GM12878 (cell line): ENCODE results near the gene GAR1. TPM values are rescaled to one million over a fixed set of nuclear protein-coding genes. Genes with fewer than 3 reads are reported as not detected.
A peak's percentile ranks its signal among the peaks of the same experiment; 100 is the strongest.

Source experiments
- ATAC-seq: fragments of 200-7000 bp; cut with Tn5 transposase; 3 replicates; pipeline ENCODE4 v1.9.1; 2020; ENCODE audit warnings: mild to moderate bottlenecking, moderate library complexity
- BruUV-seq: library from RNA; stranded (reverse); fragments of 400-500 nt; replicated peaks from 2 replicates; lab custom pipeline; 2021; lab: Mats Ljungman, UMichigan
- CTCF ChIA-PET: fragments of 300-600 bp; sonication (Branson Sonifier 250); formaldehyde crosslinking; extraction: SDS; loops from one replicate; lab custom pipeline; 2021; ENCODE audit warnings: inconsistent platforms; lab: Yijun Ruan, JAX
- POLR2A ChIA-PET: fragments of 350-600 bp; formaldehyde crosslinking; extraction: SDS; loops from one replicate; lab custom pipeline; 2021; ENCODE audit warnings: inconsistent platforms; lab: Charles Lee
- RAD21 ChIA-PET: fragments of 300-600 bp; sonication (Branson Sonifier 250); formaldehyde crosslinking; loops from one replicate; lab custom pipeline; 2023; ENCODE audit warnings: antibody characterized with exemption; ENCODE audit not compliant: unreplicated experiment; lab: Charles Lee
- SMC1A ChIA-PET: fragments of 300-600 bp; sonication (Branson Sonifier 250); formaldehyde crosslinking; loops from one replicate; lab custom pipeline; 2023; ENCODE audit not compliant: unreplicated experiment, uncharacterized antibody; lab: Charles Lee
- DNase-seq: peaks from one replicate; pipeline ENCODE4 v3.0.0-alpha.2; 2011; ENCODE audit warnings: low read depth, low spot score
- FAIRE-seq: peaks from 3 replicates; lab custom pipeline; 2011; peaks lifted over from hg19 to GRCh38; lab: Jason Lieb, UNC
- H2AFZ ChIP-seq: 2 replicates; pipeline ENCODE4 v1.6.0; 2011; ENCODE audit warnings: low read depth, low read length, control low read depth; ENCODE audit not compliant: control insufficient read depth
- H3K27ac ChIP-seq: 2 replicates; pipeline ENCODE4 v1.5.1; 2011; ENCODE audit warnings: control low read depth; ENCODE audit not compliant: control insufficient read depth, insufficient read depth
- H3K27me3 ChIP-seq, 2 experiments: replicated peaks in 1 of 2; 2 replicates each; pipeline versions ENCODE4 v1.6.0 to v1.6.1; 2011; ENCODE audit warnings: low read length in 1 of 2; ENCODE audit not compliant: control insufficient read depth in 2 of 2, insufficient read depth in 2 of 2
- H3K36me3 ChIP-seq, 2 experiments: 2 replicates each; pipeline ENCODE4 v1.5.1; 2011; ENCODE audit warnings: low read length in 1 of 2; ENCODE audit not compliant: control insufficient read depth in 2 of 2, insufficient read depth in 2 of 2
- H3K4me1 ChIP-seq: 2 replicates; pipeline ENCODE4 v1.6.1; 2011; ENCODE audit warnings: mild to moderate bottlenecking, low read length, moderate library complexity, mixed read lengths; ENCODE audit not compliant: control insufficient read depth, insufficient read depth
- H3K4me2 ChIP-seq: 2 replicates; pipeline ENCODE4 v1.6.0; 2011; ENCODE audit warnings: control low read depth; ENCODE audit not compliant: control insufficient read depth, insufficient read depth
- H3K4me3 ChIP-seq: fragments of 200-600 bp; sonication (generic); 2 replicates; pipeline ENCODE4 v1.5.1; 2016
- H3K79me2 ChIP-seq: 2 replicates; pipeline ENCODE4 v1.6.0; 2011; ENCODE audit warnings: low read length; ENCODE audit not compliant: control insufficient read depth, insufficient read depth
- H3K9ac ChIP-seq: 2 replicates; pipeline ENCODE4 v1.8.0; 2011; ENCODE audit warnings: low read length, control low read depth, mixed read lengths; ENCODE audit not compliant: control insufficient read depth, insufficient read depth
- H3K9me3 ChIP-seq: replicated peaks from 3 replicates; pipeline ENCODE4 v1.5.1; 2011; ENCODE audit warnings: mild to moderate bottlenecking, low read length; ENCODE audit not compliant: control insufficient read depth, insufficient read depth
- H4K20me1 ChIP-seq: 2 replicates; pipeline ENCODE4 v1.6.0; 2011; ENCODE audit not compliant: control insufficient read depth, insufficient read depth
- CHD1 ChIP-seq: IDR thresholded peaks from 2 replicates; pipeline ENCODE4 v1.6.1; 2012; ENCODE audit warnings: low read depth, low read length, improper control_type of control experiment
- EP300 ChIP-seq, 2 experiments: fragments of 150-350 bp in 1 of 2; IDR thresholded peaks; 2 replicates each; pipeline ENCODE4 v1.6.1; 2011 to 2012; ENCODE audit warnings: low read depth in 2 of 2, low read length in 2 of 2, borderline replicate concordance in 1 of 2, improper control_type of control experiment in 1 of 2, inconsistent platforms in 1 of 2; ENCODE audit not compliant: control insufficient read depth in 1 of 2
- WRNIP1 ChIP-seq: IDR thresholded peaks from 2 replicates; pipeline ENCODE4 v1.6.1; 2011; ENCODE audit warnings: low read depth, low read length, improper control_type of control experiment, borderline replicate concordance
- WGBS: methylation state at CpG from one replicate; pipeline ENCODE4 v1.1.6; 2016; ENCODE audit warnings: low lambda C conversion rate; ENCODE audit not compliant: insufficient replicate concordance, insufficient coverage; ENCODE audit errors: missing lambda C conversion rate; 5-methylcytosine and 5-hydroxymethylcytosine counted together
- in situ Hi-C: fragments of 300-500 bp; cut with MboI; formaldehyde crosslinking; loops from 9 replicates; pipeline ENCODE4 v1.14.3; 2018; ENCODE audit warnings: mixed read lengths
- intact Hi-C: fragments of 100-400 bp; cut with micrococcal nuclease; formaldehyde crosslinking; loops from one replicate; pipeline ENCODE4 v1.14.2; 2022; ENCODE audit not compliant: unreplicated experiment
- polyA plus RNA-seq, 11 experiments: library from polyadenylated mRNA; depleted of rRNA in 4 of 11; unstranded in 6 of 11; stranded (reverse) in 5 of 11; fragments of >200 nt; fragmentation: Nextera tagmentation in 4 of 11; fragmentation: Illumina TruSeq in 1 of 11; extraction: Ambion mirVana in 4 of 11; extraction: Trizol in 1 of 11; gene quantifications; 1 replicate in 1 of 11; 2 replicates in 10 of 11; pipeline versions ENCODE4 v1.2.1 to v1.2.3, GENCODE V29; 2011 to 2016; ENCODE audit warnings: inconsistent platforms in 2 of 11, missing spikeins in 2 of 11, low read depth in 1 of 11
- total RNA-seq, 4 experiments: library from RNA; depleted of rRNA in 3 of 4; stranded (reverse); fragments of >200 nt in 3 of 4; fragmentation: Illumina TruSeq in 1 of 4; extraction: Trizol in 1 of 4; gene quantifications; 2 replicates each; pipeline versions ENCODE4 v1.2.1 to v1.2.3, GENCODE V29; 2013 to 2021
- TF ChIP-seq, protein P1 (sequence below): fragments of 450-650 bp; conservative IDR thresholded peaks from 2 replicates; pipeline ENCODE4 v1.6.1; 2017; ENCODE audit warnings: mild to moderate bottlenecking, moderate library complexity

GAR1 gene
- total and polyA plus RNA-seq, 10 of the 15 experiments (the other 5 are each of a cell fraction or from before 2014, with no cell fraction given): 11.7 to 76.3 (median 29.8) TPM

DNA sequence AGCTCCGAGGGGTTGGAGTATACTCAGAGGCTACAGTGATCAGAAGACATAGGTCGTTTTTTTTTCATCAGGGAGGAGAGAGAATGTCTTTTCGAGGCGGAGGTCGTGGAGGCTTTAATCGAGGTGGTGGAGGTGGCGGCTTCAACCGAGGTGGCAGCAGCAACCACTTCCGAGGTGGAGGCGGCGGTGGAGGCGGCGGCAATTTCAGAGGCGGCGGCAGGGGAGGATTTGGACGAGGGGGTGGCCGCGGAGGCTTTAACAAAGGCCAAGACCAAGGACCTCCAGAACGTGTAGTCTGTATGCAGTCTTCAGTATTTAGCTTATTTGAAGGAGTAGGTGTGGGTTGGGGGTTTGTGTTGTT is 500 bp downstream of the GAR1 start:
- WGBS: 0% methylated on average over 19 of the region's 19 CpGs

More for the DNA sequence above, 500 bp downstream of the GAR1 start:
- Histone ChIP-seq H3K4me1 (no peaks in the 10 kb centered on the region), H3K4me2 (peak overlapping the region; percentile 80), H3K79me2 (peaks cover 27% of the 10 kb centered on the region), H4K20me1 (no peaks in the 10 kb centered on the region), H2AFZ (peak overlapping the region; percentile 97), H3K9ac (peak overlapping the region; percentile 89), H3K4me3 (peak overlapping the region; percentile 96), H3K27ac (peak overlapping the region; percentile 91), H3K9me3 (no peaks in the 10 kb centered on the region), H3K36me3 (peaks cover 0 to 2% of the 10 kb centered on the region in 2 experiments; a peak in 3 of 4 replicates), H3K27me3 (no peaks in the 10 kb centered on the region)
- no peak for TF ChIP-seq WRNIP1
- TF ChIP-seq, protein P1, sequence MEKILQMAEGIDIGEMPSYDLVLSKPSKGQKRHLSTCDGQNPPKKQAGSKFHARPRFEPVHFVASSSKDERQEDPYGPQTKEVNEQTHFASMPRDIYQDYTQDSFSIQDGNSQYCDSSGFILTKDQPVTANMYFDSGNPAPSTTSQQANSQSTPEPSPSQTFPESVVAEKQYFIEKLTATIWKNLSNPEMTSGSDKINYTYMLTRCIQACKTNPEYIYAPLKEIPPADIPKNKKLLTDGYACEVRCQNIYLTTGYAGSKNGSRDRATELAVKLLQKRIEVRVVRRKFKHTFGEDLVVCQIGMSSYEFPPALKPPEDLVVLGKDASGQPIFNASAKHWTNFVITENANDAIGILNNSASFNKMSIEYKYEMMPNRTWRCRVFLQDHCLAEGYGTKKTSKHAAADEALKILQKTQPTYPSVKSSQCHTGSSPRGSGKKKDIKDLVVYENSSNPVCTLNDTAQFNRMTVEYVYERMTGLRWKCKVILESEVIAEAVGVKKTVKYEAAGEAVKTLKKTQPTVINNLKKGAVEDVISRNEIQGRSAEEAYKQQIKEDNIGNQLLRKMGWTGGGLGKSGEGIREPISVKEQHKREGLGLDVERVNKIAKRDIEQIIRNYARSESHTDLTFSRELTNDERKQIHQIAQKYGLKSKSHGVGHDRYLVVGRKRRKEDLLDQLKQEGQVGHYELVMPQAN: 0 out of 2 replicates have a peak, but pooled peaks have one; percentile 14
- no peak for TF ChIP-seq EP300 (IDR thresholded peaks at IDR 0.05; ENCODE audit: borderline replicate concordance in 1 of 2, control insufficient read depth in 1 of 2, low read depth in 2 of 2, low read length in 2 of 2)
- TF ChIP-seq CHD1: no peak
- ChIA-PET CTCF (interaction anchor here (0.5 to 2.3 kb wide), 4 partner anchors 11 to 1822 kb away, joined by 3 to 10 read pairs (median 6); partner anchors contain the start of genes RRH and SEC24B), POLR2A (no interaction called here), RAD21 (interaction anchor here (0.6 kb wide), 1 partner anchor 132 kb away, joined by 3 read pairs; no protein-coding TSS in a partner anchor), SMC1A (interaction anchor here (1.3 kb wide), 2 partner anchors 10 to 388 kb away, joined by 3 read pairs; no protein-coding TSS in a partner anchor)
- peak; percentile 35 for ATAC-seq
- intact Hi-C loops: loop anchor here (5.0 to 10.0 kb wide), 3 partner anchors 176 to 379 kb away; partner anchors contain the start of genes ELOVL6 and MCUB
- in situ Hi-C loops: no loop called here
- DNase-seq: no peak
- BruUV-seq: no TSS peak
- FAIRE-seq: no peak
